Upper lobe of left lung (tissue), 4 donors: ENCODE measurements around the gene CDX2.

Source experiments
- CTCF ChIP-seq, 6 experiments: fragments of 450-650 bp in 4 of 6; fragments of 200-600 bp in 2 of 6; sonication (generic) in 2 of 6; IDR thresholded peaks; one replicate each; pipeline ENCODE4 v1.5.1; 2016 to 2019; ENCODE audit warnings: antibody characterized with exemption in 6 of 6
- POLR2A ChIP-seq, 4 donors: fragments of 450-650 bp; IDR thresholded peaks; one replicate each; pipeline ENCODE4 v1.5.1; 2016 to 2017; ENCODE audit warnings: antibody characterized with exemption in 4 of 4, mild to moderate bottlenecking in 2 of 4
- POLR2AphosphoS5 ChIP-seq, 2 donors: sonication (generic); formaldehyde crosslinking; IDR thresholded peaks; one replicate each; pipeline ENCODE4 v1.5.1; 2017; ENCODE audit warnings: antibody characterized with exemption in 2 of 2

- TF ChIP-seq CTCF (IDR thresholded peaks at IDR 0.05) (no peak), POLR2AphosphoS5 (IDR thresholded peaks at IDR 0.05) (no peak), POLR2A (IDR thresholded peaks at IDR 0.05) (no peak)
Observed at GRCh38 chr13:28014301-28014700, 45.2 kb upstream of the CDX2 start.
